GM12864 (cell line): ENCODE measurements around the gene GYS1.

ENCODE experiments used
- DNase-seq: peaks from one replicate; pipeline ENCODE4 v3.0.0-alpha.2; 2011; ENCODE audit warnings: low read depth
- H3K4me3 ChIP-seq: 2 replicates; pipeline ENCODE4 v1.5.1; 2011; ENCODE audit warnings: mild to moderate bottlenecking, low read depth, low read length, control low read depth
- CTCF ChIP-seq: IDR thresholded peaks from 2 replicates; pipeline ENCODE4 v1.5.1; 2011; ENCODE audit warnings: low read depth, mild to moderate bottlenecking, moderate library complexity, low read length, control low read depth, inconsistent platforms; ENCODE audit errors: missing control alignments

The GYS1 gene

GRCh38 chr19:48962029-48962848 is 30.9 kb downstream of the GYS1 start:
- peak overlapping the region; percentile 25 for H3K4me3 ChIP-seq
- no peak for TF ChIP-seq CTCF
- no peak for DNase-seq

- no peak for DNase-seq
- H3K4me3 ChIP-seq = no peak overlapping the region
- TF ChIP-seq CTCF = no peak
Observed at GRCh38 chr19:48961673-48962028, 31.5 kb downstream of the GYS1 start.

GRCh38 chr19:48961051-48961649 is 32.0 kb downstream of the GYS1 start:
- DNase-seq = no peak
- TF ChIP-seq CTCF = no peak
- no peak overlapping the region for H3K4me3 ChIP-seq

GRCh38 chr19:48959341-48960239 is 33.5 kb downstream of the GYS1 start:
- DNase-seq = no peak
- H3K4me3 ChIP-seq = no peak overlapping the region
- TF ChIP-seq CTCF = no peak

GRCh38 chr19:48958006-48958405 is 35.1 kb downstream of the GYS1 start:
- no peak overlapping the region for H3K4me3 ChIP-seq
- TF ChIP-seq CTCF = no peak
- no peak for DNase-seq

- H3K4me3 ChIP-seq = peak overlapping the region; percentile 80
- no peak for DNase-seq
- TF ChIP-seq CTCF = no peak
Observed at GRCh38 chr19:48955308-48955958, 37.7 kb downstream of the GYS1 start.
